ENCODE measurements around the gene RFC4. TPM values are rescaled to one million over a fixed set of nuclear protein-coding genes. Genes with fewer than 3 reads are reported as not detected.
A peak's percentile ranks its signal among the peaks of the same experiment; 100 is the strongest.
"Not testable (repeated sequence)": the region's sequence is repeated elsewhere in the genome, so short reads cannot be mapped to it uniquely, and the experiment has no call there.

The RFC4 gene
- total and polyA plus RNA-seq, 2 donors: 28.2 to 67.8 TPM

DNA sequence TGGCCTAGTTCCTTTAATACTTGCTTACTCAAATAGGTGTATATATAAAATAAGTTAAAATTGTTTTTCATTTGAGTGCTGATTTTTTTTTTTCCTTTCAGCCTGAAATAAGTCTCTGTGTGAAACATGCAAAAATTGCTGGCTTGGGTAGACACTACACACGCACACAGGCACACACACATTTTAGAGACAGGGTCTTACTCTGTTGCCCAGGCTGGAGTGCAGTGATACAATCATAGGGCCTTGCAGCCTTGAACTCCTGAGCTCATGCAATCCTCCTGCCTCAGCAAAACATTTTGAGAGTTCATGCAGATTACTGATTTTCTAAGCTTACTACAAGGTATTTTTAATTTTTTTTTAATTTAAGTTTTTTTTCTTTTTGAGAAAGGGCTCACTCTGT is 12.7 kb upstream of the RFC4 start:
- 97% methylated on average over 1 of the region's 1 CpG for WGBS
- no peak for DNase-seq (ENCODE audit: low read depth in 6 of 9, low spot score in 9 of 9)
- Histone ChIP-seq H3K9me3 (ENCODE audit: control insufficient read depth in 2 of 2, insufficient read depth in 1 of 2, low read length in 1 of 2) (no peaks in the 10 kb centered on the region), H3K36me3 (ENCODE audit: control insufficient read depth in 2 of 2, insufficient read depth in 2 of 2, low read length in 1 of 2) (no peaks in the 10 kb centered on the region), H3K4me3 (ENCODE audit: low read length in 2 of 2) (no peak overlapping the region), H3K27ac (ENCODE audit: low read depth in 1 of 2, low read length in 1 of 2) (no peak overlapping the region), H3K4me1 (ENCODE audit: control insufficient read depth in 2 of 2, insufficient read depth in 2 of 2, low read length in 2 of 2) (no peaks in the 10 kb centered on the region), H3K27me3 (ENCODE audit: control insufficient read depth in 2 of 2, insufficient read depth in 1 of 2, low read length in 1 of 2) (peaks cover 7 to 20% of the 10 kb centered on the region in 2 donors)

DNA sequence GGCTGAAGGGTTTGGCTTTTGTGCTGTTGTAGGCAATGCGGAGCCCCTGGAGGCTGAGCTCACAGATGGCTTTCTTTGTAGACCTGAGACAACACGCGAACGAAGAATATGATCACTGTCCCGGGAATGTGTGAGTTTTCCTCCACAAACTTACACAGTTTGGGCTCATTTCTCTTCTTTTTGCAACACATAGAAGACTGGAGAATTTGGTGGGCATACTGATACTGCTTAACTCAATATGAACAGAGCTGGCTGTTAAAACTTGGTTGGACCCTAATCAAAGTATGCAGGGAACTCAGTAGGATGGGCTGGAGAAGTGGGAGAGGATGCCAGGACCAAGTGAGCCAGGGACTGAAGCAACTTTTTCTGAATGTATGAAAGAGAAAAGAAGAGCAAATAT is 12.2 kb upstream of the RFC4 start:
- Histone ChIP-seq H3K9me3 (ENCODE audit: control insufficient read depth in 2 of 2, insufficient read depth in 1 of 2, low read length in 1 of 2) (no peaks in the 10 kb centered on the region), H3K4me1 (ENCODE audit: control insufficient read depth in 2 of 2, insufficient read depth in 2 of 2, low read length in 2 of 2) (no peaks in the 10 kb centered on the region), H3K27me3 (ENCODE audit: control insufficient read depth in 2 of 2, insufficient read depth in 1 of 2, low read length in 1 of 2) (peaks cover 5 to 18% of the 10 kb centered on the region in 2 donors), H3K27ac (ENCODE audit: low read depth in 1 of 2, low read length in 1 of 2) (no peak overlapping the region), H3K4me3 (ENCODE audit: low read length in 2 of 2) (no peak overlapping the region), H3K36me3 (ENCODE audit: control insufficient read depth in 2 of 2, insufficient read depth in 2 of 2, low read length in 1 of 2) (no peaks in the 10 kb centered on the region)
- over 99% methylated on average over 5 of the region's 5 CpGs for WGBS
- DNase-seq (ENCODE audit: low read depth in 6 of 9, low spot score in 9 of 9): no peak

DNA sequence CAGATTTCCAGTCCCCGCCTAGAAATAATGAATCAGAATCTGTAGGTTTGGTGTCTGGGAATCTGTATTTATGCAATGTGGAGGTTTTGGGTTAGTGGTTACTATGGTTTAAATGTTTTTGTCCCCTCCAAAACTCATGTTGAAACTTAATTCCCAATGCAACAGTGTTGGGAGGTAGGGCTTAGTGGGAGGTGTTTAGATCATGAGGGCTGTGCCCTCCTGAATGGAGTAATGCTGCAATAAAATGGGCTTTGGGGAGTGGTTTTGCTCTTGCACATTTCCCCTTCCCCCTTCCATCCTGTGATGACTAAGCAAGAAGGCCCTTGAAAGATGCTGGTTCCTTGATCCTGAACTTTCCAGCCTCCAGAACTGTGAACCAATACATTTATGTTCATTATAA is 9.2 kb upstream of the RFC4 start:
- Histone ChIP-seq H3K4me3 (ENCODE audit: low read length in 2 of 2) (no peak overlapping the region), H3K4me1 (ENCODE audit: control insufficient read depth in 2 of 2, insufficient read depth in 2 of 2, low read length in 2 of 2) (no peaks in the 10 kb centered on the region), H3K9me3 (ENCODE audit: control insufficient read depth in 2 of 2, insufficient read depth in 1 of 2, low read length in 1 of 2) (no peaks in the 10 kb centered on the region), H3K27me3 (ENCODE audit: control insufficient read depth in 2 of 2, insufficient read depth in 1 of 2, low read length in 1 of 2) (no peaks in the 10 kb centered on the region), H3K27ac (ENCODE audit: low read depth in 1 of 2, low read length in 1 of 2) (no peak overlapping the region), H3K36me3 (ENCODE audit: control insufficient read depth in 2 of 2, insufficient read depth in 2 of 2, low read length in 1 of 2) (no peaks in the 10 kb centered on the region)
- DNase-seq (ENCODE audit: low read depth in 6 of 9, low spot score in 9 of 9): no peak
- WGBS: 95% methylated on average over 1 of the region's 1 CpG

DNA sequence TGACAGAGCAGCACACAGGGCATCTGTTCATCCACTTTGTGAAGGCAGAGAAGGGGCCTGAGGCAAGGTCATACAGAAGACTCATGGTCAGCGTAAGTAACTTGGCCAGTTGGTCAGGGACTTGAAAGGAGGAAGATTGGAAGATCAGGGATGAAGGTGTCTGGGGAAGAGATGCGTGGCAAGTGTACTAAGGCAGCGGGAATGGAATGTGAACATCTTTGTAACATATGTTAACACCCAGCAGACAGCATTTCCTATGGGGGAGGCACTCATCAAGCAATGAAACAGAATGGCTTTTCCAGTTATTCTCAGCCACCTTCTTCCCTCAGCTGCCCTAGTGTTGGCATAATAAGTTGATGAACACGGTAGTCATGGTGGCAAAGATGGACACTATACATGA is 7.8 kb upstream of the RFC4 start:
- no peaks in the 10 kb centered on the region for H3K36me3 ChIP-seq (ENCODE audit: control insufficient read depth in 2 of 2, insufficient read depth in 2 of 2, low read length in 1 of 2)
- H3K9me3 ChIP-seq (ENCODE audit: control insufficient read depth in 2 of 2, insufficient read depth in 1 of 2, low read length in 1 of 2): no peaks in the 10 kb centered on the region
- WGBS: 97% methylated on average over 4 of the region's 4 CpGs
- H3K27me3 ChIP-seq (ENCODE audit: control insufficient read depth in 2 of 2, insufficient read depth in 1 of 2, low read length in 1 of 2): no peaks in the 10 kb centered on the region
- H3K4me3 ChIP-seq (ENCODE audit: low read length in 2 of 2): no peak overlapping the region
- no peaks in the 10 kb centered on the region for H3K4me1 ChIP-seq (ENCODE audit: control insufficient read depth in 2 of 2, insufficient read depth in 2 of 2, low read length in 2 of 2)
- DNase-seq (ENCODE audit: low read depth in 6 of 9, low spot score in 9 of 9): no peak
- no peak overlapping the region for H3K27ac ChIP-seq (ENCODE audit: low read depth in 1 of 2, low read length in 1 of 2)

DNA sequence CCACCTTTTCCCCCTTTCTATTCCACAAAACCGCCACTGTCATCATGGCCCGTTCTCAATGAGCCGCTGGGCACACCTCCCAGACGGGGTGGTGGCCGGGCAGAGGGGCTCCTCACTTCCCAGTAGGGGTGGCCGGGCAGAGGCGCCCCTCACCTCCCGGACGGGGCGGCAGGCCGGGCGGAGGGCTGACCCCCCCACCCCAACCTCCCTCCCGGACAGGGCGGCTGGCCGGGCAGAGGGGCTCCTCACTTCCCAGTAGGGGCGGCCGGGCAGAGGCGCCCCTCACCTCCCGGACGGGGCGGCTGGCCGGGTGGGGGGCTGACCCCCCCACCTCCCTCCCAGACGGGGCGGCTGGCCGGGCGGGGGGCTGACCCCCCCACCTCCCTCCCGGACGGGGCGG is 5.0 kb upstream of the RFC4 start:
- H3K36me3 ChIP-seq (ENCODE audit: control insufficient read depth in 2 of 2, insufficient read depth in 2 of 2, low read length in 1 of 2); H3K27ac ChIP-seq (ENCODE audit: low read depth in 1 of 2, low read length in 1 of 2); H3K4me1 ChIP-seq (ENCODE audit: control insufficient read depth in 2 of 2, insufficient read depth in 2 of 2, low read length in 2 of 2); H3K9me3 ChIP-seq (ENCODE audit: control insufficient read depth in 2 of 2, insufficient read depth in 1 of 2, low read length in 1 of 2); H3K4me3 ChIP-seq (ENCODE audit: low read length in 2 of 2); H3K27me3 ChIP-seq (ENCODE audit: control insufficient read depth in 2 of 2, insufficient read depth in 1 of 2, low read length in 1 of 2); DNase-seq (ENCODE audit: low read depth in 6 of 9, low spot score in 9 of 9): not testable (repeated sequence)
- WGBS: 98% methylated on average over 17 of the region's 29 CpGs

DNA sequence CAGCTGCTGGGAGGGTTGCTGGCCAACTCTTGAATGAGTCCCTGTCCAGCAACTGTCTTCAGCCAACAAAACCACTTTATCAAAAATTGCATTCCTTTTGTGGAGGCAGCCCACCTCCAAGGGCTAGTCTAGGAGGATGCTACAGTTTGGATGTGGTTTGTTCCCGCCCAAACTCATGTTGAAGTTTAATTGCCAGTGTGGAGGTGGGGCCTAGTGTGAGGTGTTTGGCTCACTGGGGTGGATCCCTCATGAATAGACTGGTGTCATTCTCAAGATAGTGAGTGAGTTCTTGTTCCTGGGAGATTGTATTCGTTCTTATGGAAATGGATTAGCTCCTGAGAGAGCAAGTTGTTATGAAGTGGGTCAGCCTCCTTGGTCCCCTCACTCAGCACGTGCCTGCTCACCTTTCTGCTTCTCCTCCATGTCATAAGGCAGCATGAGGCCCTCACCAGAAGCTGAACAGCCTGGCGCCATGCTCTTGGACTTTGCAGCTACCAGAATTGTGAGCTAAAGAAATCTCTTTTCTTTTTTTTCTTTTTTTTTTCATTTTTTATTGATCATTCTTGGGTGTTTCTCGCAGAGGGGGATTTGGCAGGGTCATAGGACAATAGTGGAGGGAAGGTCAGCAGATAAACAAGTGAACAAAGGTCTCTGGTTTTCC is 4.2 kb upstream of the RFC4 start:
- Histone ChIP-seq H3K27ac (ENCODE audit: low read depth in 1 of 2, low read length in 1 of 2) (no peak overlapping the region), H3K4me3 (ENCODE audit: low read length in 2 of 2) (no peak overlapping the region), H3K4me1 (ENCODE audit: control insufficient read depth in 2 of 2, insufficient read depth in 2 of 2, low read length in 2 of 2) (peaks cover 4 to 11% of the 10 kb centered on the region in 2 donors), H3K27me3 (ENCODE audit: control insufficient read depth in 2 of 2, insufficient read depth in 1 of 2, low read length in 1 of 2) (no peaks in the 10 kb centered on the region), H3K9me3 (ENCODE audit: control insufficient read depth in 2 of 2, insufficient read depth in 1 of 2, low read length in 1 of 2) (peaks cover 0 to 1% of the 10 kb centered on the region in 2 donors), H3K36me3 (ENCODE audit: control insufficient read depth in 2 of 2, insufficient read depth in 2 of 2, low read length in 1 of 2) (no peaks in the 10 kb centered on the region)
- 95% methylated on average over 5 of the region's 5 CpGs for WGBS
- DNase-seq (ENCODE audit: low read depth in 6 of 9, low spot score in 9 of 9): no peak

DNA sequence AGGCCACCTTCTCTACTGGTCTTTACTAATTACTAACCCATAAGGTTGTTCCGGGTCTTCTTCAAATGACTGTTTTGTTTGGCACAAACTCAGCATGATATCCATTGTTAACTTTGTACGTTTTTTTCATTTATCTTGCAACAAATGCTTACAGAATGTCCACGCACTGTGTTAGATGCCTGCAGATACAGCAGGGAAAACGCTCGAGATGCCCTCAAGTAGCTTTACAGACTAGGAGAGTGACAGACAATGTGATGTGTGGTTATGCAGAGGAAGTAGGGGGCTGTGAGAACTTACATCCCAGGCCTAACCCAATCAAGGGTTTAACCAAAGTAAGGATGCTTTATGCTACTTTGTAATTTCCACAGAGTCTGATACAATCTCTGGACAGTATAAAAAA is 949 bp upstream of the RFC4 start:
- H3K4me3 ChIP-seq (ENCODE audit: low read length in 2 of 2): peak overlapping the region in 1 of 2 donors; percentile 92
- DNase-seq (ENCODE audit: low read depth in 6 of 9, low spot score in 9 of 9): peak in 1 of 9 donors; percentile 52
- peaks cover 7 to 21% of the 10 kb centered on the region in 2 donors for H3K4me1 ChIP-seq (ENCODE audit: control insufficient read depth in 2 of 2, insufficient read depth in 2 of 2, low read length in 2 of 2)
- peaks cover 3 to 12% of the 10 kb centered on the region in 2 donors for H3K36me3 ChIP-seq (ENCODE audit: control insufficient read depth in 2 of 2, insufficient read depth in 2 of 2, low read length in 1 of 2)
- whole genome bisulfite sequencing: 32% methylated on average over 5 of the region's 5 CpGs
- H3K27me3 ChIP-seq (ENCODE audit: control insufficient read depth in 2 of 2, insufficient read depth in 1 of 2, low read length in 1 of 2): no peaks in the 10 kb centered on the region
- peak overlapping the region in 1 of 2 donors; percentile 87 for H3K27ac ChIP-seq (ENCODE audit: low read depth in 1 of 2, low read length in 1 of 2)
- H3K9me3 ChIP-seq (ENCODE audit: control insufficient read depth in 2 of 2, insufficient read depth in 1 of 2, low read length in 1 of 2): peaks cover 0 to 1% of the 10 kb centered on the region in 2 donors

DNA sequence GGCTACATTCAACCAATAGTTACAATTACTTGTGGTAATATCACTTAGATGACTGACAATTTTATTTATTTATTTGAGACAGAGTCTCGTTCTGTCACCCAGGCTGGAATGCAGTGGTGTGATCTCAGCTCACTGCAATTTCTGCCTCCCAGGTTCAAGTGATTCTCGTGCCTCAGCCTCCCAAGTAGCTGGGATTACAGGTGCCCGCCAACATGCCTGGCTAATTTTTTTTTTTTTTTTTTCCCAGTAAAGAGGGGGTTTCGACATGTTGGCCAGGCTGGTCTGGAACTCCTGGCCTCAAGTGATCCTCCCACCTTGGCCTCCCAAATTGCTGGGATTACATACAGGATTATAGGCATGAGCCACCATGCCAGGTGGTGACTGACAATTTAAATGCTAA is 2.8 kb downstream of the RFC4 start:
- not testable (repeated sequence) for H3K9me3 ChIP-seq (ENCODE audit: control insufficient read depth in 2 of 2, insufficient read depth in 1 of 2, low read length in 1 of 2); H3K27ac ChIP-seq (ENCODE audit: low read depth in 1 of 2, low read length in 1 of 2); H3K4me3 ChIP-seq (ENCODE audit: low read length in 2 of 2); H3K27me3 ChIP-seq (ENCODE audit: control insufficient read depth in 2 of 2, insufficient read depth in 1 of 2, low read length in 1 of 2); DNase-seq (ENCODE audit: low read depth in 6 of 9, low spot score in 9 of 9)
- Histone ChIP-seq H3K4me1 (ENCODE audit: control insufficient read depth in 2 of 2, insufficient read depth in 2 of 2, low read length in 2 of 2) (peaks cover 7 to 21% of the 10 kb centered on the region in 2 donors), H3K36me3 (ENCODE audit: control insufficient read depth in 2 of 2, insufficient read depth in 2 of 2, low read length in 1 of 2) (peaks cover 5 to 30% of the 10 kb centered on the region in 2 donors)
- WGBS: 98% methylated on average over 4 of the region's 4 CpGs

DNA sequence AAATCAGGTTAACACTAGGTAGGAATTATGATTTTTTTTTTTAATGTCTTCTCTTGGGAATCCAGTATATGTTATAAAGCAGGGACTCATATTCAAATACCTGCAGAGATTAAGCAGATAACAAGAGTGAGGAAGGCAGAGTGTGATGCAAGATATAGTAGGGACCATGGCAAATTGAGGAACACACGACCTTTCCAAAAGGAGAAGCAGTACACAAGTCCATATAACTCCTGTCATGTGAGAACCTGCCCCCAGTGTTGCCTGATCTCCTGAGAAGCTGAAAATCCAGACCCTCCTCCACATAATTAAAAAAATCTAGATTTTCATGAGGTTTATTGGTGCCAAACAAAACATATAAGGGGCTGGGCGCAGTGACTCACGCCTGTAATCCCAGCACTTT is 3.6 kb downstream of the RFC4 start:
- WGBS: 96% methylated on average over 3 of the region's 3 CpGs
- Histone ChIP-seq H3K36me3 (ENCODE audit: control insufficient read depth in 2 of 2, insufficient read depth in 2 of 2, low read length in 1 of 2) (peaks cover 5 to 37% of the 10 kb centered on the region in 2 donors), H3K4me1 (ENCODE audit: control insufficient read depth in 2 of 2, insufficient read depth in 2 of 2, low read length in 2 of 2) (peaks cover 7 to 21% of the 10 kb centered on the region in 2 donors), H3K4me3 (ENCODE audit: low read length in 2 of 2) (no peak overlapping the region), H3K27ac (ENCODE audit: low read depth in 1 of 2, low read length in 1 of 2) (no peak overlapping the region), H3K27me3 (ENCODE audit: control insufficient read depth in 2 of 2, insufficient read depth in 1 of 2, low read length in 1 of 2) (no peaks in the 10 kb centered on the region), H3K9me3 (ENCODE audit: control insufficient read depth in 2 of 2, insufficient read depth in 1 of 2, low read length in 1 of 2) (peaks cover 0 to 1% of the 10 kb centered on the region in 2 donors)
- no peak for DNase-seq (ENCODE audit: low read depth in 6 of 9, low spot score in 9 of 9)
